IMR-90 (cell line): ENCODE results near the gene LILRA6.

Experiments
- CHD1 ChIP-seq: IDR thresholded peaks from 2 replicates; pipeline ENCODE4 v1.6.1; 2012; ENCODE audit warnings: low read depth, low read length, improper control_type of control experiment
- MAFK ChIP-seq: IDR thresholded peaks from 2 replicates; pipeline ENCODE4 v1.6.1; 2012; ENCODE audit warnings: low read depth, low read length, improper control_type of control experiment
- POLR2A ChIP-seq: IDR thresholded peaks from 2 replicates; pipeline ENCODE4 v1.6.1; 2012; ENCODE audit warnings: mild to moderate bottlenecking, low read depth, low read length
- RAD21 ChIP-seq: IDR thresholded peaks from 2 replicates; pipeline ENCODE4 v1.6.1; 2012; ENCODE audit warnings: low read length, improper control_type of control experiment
- RCOR1 ChIP-seq: IDR thresholded peaks from 2 replicates; pipeline ENCODE4 v1.6.1; 2012; ENCODE audit warnings: mild to moderate bottlenecking, low read length, improper control_type of control experiment; ENCODE audit not compliant: insufficient replicate concordance
- RFX5 ChIP-seq: IDR thresholded peaks from 2 replicates; pipeline ENCODE4 v1.8.0; 2012; ENCODE audit warnings: low read depth, mild to moderate bottlenecking, low read length, moderate library complexity
- TF ChIP-seq, protein P1 (sequence below): conservative IDR thresholded peaks from 2 replicates; pipeline ENCODE4 v1.5.1; 2012; ENCODE audit warnings: mild to moderate bottlenecking, low read depth, low read length, improper control_type of control experiment

DNA sequence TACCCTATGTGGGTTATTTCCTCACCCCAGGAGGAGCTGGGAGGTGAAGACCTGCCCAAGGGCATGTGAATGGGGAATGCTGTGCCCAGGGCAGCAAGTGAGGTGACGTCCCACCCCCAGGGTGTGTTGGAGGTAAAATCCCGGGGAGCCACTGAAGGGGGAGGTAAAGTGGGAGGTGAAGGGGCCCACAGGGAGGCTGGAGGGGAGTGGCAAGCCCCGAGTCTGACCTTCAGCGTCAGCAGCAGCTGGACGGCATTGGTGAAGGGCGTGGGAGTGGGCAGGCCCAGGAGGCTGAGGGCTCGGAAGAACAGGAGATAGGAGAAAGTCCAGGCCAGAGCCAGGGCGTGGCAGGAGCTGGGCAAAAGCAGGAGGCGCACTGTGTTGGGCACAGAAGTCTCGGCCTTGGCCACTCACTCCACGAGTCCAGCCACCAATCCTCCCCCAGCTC is 55.6 kb downstream of the LILRA6 start:
- TF ChIP-seq, protein P1, sequence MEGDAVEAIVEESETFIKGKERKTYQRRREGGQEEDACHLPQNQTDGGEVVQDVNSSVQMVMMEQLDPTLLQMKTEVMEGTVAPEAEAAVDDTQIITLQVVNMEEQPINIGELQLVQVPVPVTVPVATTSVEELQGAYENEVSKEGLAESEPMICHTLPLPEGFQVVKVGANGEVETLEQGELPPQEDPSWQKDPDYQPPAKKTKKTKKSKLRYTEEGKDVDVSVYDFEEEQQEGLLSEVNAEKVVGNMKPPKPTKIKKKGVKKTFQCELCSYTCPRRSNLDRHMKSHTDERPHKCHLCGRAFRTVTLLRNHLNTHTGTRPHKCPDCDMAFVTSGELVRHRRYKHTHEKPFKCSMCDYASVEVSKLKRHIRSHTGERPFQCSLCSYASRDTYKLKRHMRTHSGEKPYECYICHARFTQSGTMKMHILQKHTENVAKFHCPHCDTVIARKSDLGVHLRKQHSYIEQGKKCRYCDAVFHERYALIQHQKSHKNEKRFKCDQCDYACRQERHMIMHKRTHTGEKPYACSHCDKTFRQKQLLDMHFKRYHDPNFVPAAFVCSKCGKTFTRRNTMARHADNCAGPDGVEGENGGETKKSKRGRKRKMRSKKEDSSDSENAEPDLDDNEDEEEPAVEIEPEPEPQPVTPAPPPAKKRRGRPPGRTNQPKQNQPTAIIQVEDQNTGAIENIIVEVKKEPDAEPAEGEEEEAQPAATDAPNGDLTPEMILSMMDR = no peak
- TF ChIP-seq POLR2A = no peak
- no peak for TF ChIP-seq RAD21
- TF ChIP-seq RCOR1 = no peak
- no peak for TF ChIP-seq MAFK
- no peak for TF ChIP-seq CHD1
- TF ChIP-seq RFX5 = no peak
